ENCODE data around the gene PKHD1.

GRCh38 chr6:52042141-52042885 is 45.1 kb downstream of the PKHD1 start:
- TF ChIP-seq GATA3 (IDR thresholded peaks at IDR 0.05; ENCODE audit: low read depth, low read length) (no peak), GATA2 (IDR thresholded peaks at IDR 0.05; ENCODE audit: low read depth, low read length) (no peak)

Measured in SH-SY5Y (cell line).